Endothelial cell of umbilical vein (primary cell): ENCODE data around the gene COL6A3. TPM values are rescaled to one million over a fixed set of nuclear protein-coding genes. Genes with fewer than 3 reads are reported as not detected.

Experiments
- BruUV-seq: library from RNA; stranded (reverse); fragments of 400-500 nt; replicated peaks from 2 replicates; lab custom pipeline; 2021; lab: Mats Ljungman, UMichigan
- CTCF ChIA-PET: fragments of 300-600, 350-600 bp; sonication (Branson Sonifier 250); formaldehyde crosslinking; loops from one replicate; lab custom pipeline; 2021; ENCODE audit warnings: antibody characterized with exemption, inconsistent platforms; lab: Charles Lee
- POLR2A ChIA-PET: fragments of 300-600, 350-600 bp; sonication (Branson Sonifier 250); formaldehyde crosslinking; loops from one replicate; lab custom pipeline; 2021; ENCODE audit warnings: antibody characterized with exemption, inconsistent platforms; lab: Charles Lee
- DNase-seq: peaks from one replicate; pipeline ENCODE4 v3.0.0-alpha.2; 2011; ENCODE audit warnings: low read depth, low spot score
- FAIRE-seq: peaks from 2 replicates; lab custom pipeline; 2011; peaks lifted over from hg19 to GRCh38; lab: Jason Lieb, UNC
- H2AFZ ChIP-seq: 2 replicates; pipeline ENCODE4 v1.6.0; 2012; ENCODE audit warnings: low read depth, low read length, control low read depth, inconsistent platforms
- H3K27ac ChIP-seq: 2 replicates; pipeline ENCODE4 v1.5.1; 2011; ENCODE audit warnings: low read depth, mild to moderate bottlenecking, control low read depth, low read length, moderate library complexity; ENCODE audit not compliant: insufficient read depth
- H3K27me3 ChIP-seq, 2 experiments: 2 replicates each; pipeline versions ENCODE4 v1.6.0 to v1.6.1; 2011; ENCODE audit warnings: low read length in 2 of 2, mixed read lengths in 1 of 2; ENCODE audit not compliant: control insufficient read depth in 2 of 2, insufficient read depth in 2 of 2
- H3K36me3 ChIP-seq, 2 experiments: 2 replicates in 1 of 2; 3 replicates in 1 of 2; pipeline ENCODE4 v1.5.1; 2011; ENCODE audit warnings: low read length in 2 of 2, mild to moderate bottlenecking in 1 of 2, moderate library complexity in 1 of 2; ENCODE audit not compliant: control insufficient read depth in 2 of 2, insufficient read depth in 2 of 2; ENCODE audit errors: extremely low read depth in 1 of 2
- H3K4me1 ChIP-seq: 3 replicates; pipeline ENCODE4 v1.5.1; 2011; ENCODE audit warnings: mild to moderate bottlenecking, low read length; ENCODE audit not compliant: control insufficient read depth, insufficient read depth; ENCODE audit errors: extremely low read depth
- H3K4me2 ChIP-seq: 2 replicates; pipeline ENCODE4 v1.6.1; 2011; ENCODE audit warnings: low read length, control low read depth, mixed read lengths; ENCODE audit not compliant: insufficient read depth
- H3K4me3 ChIP-seq, 3 experiments: fragments of 200-600 bp in 1 of 3; sonication (generic), shearing (Covaris generic) in 1 of 3; replicated peaks in 1 of 3; 2 replicates each; pipeline ENCODE4 v1.5.1; 2011 to 2016; ENCODE audit warnings: control low read depth in 3 of 3, low read length in 3 of 3, mild to moderate bottlenecking in 2 of 3, inconsistent platforms in 1 of 3, low read depth in 1 of 3, moderate library complexity in 1 of 3; ENCODE audit not compliant: insufficient read depth in 1 of 3
- H3K79me2 ChIP-seq: 2 replicates; pipeline ENCODE4 v1.6.0; 2012; ENCODE audit warnings: low read length, inconsistent platforms; ENCODE audit not compliant: control insufficient read depth, insufficient read depth
- H3K9ac ChIP-seq: replicated peaks from 2 replicates; pipeline ENCODE3; 2011; ENCODE audit warnings: low read length, control low read depth; ENCODE audit not compliant: insufficient read depth; ENCODE audit errors: extremely low read depth
- H3K9me1 ChIP-seq: replicated peaks from 3 replicates; pipeline ENCODE4 v1.6.0; 2011; ENCODE audit warnings: mild to moderate bottlenecking, low read length; ENCODE audit not compliant: control insufficient read depth, insufficient read depth; ENCODE audit errors: extremely low read depth
- H3K9me3 ChIP-seq: replicated peaks from 2 replicates; pipeline ENCODE4 v1.5.1; 2012; ENCODE audit warnings: low read length, inconsistent platforms; ENCODE audit not compliant: control insufficient read depth, insufficient read depth
- H4K20me1 ChIP-seq: replicated peaks from 2 replicates; pipeline ENCODE3; 2011; ENCODE audit warnings: mild to moderate bottlenecking, low read length; ENCODE audit not compliant: control insufficient read depth, insufficient read depth; ENCODE audit errors: extremely low read depth
- CTCF ChIP-seq, 2 donors: IDR thresholded peaks; 1 replicate in 1 of 2; 2 replicates in 1 of 2; pipeline ENCODE4 v1.5.1; 2011; ENCODE audit warnings: low read length in 2 of 2, mild to moderate bottlenecking in 2 of 2, moderate library complexity in 2 of 2, control low read depth in 1 of 2, inconsistent platforms in 1 of 2, low read depth in 1 of 2; ENCODE audit not compliant: insufficient read depth in 1 of 2; ENCODE audit errors: extremely low read depth in 1 of 2
- EZH2 ChIP-seq: IDR thresholded peaks from 2 replicates; pipeline ENCODE4 v1.6.1; 2012; ENCODE audit warnings: borderline replicate concordance, low read depth, mild to moderate bottlenecking, moderate library complexity, low read length, inconsistent platforms; ENCODE audit not compliant: severe bottlenecking
- FOS ChIP-seq: IDR thresholded peaks from 2 replicates; pipeline ENCODE4 v1.6.1; 2011; ENCODE audit warnings: mild to moderate bottlenecking, low read length, moderate library complexity, borderline replicate concordance; ENCODE audit not compliant: insufficient read depth
- GATA2 ChIP-seq: IDR thresholded peaks from 2 replicates; pipeline ENCODE4 v1.7.0; 2011; ENCODE audit warnings: low read depth, mild to moderate bottlenecking, moderate library complexity, mixed read lengths, low read length; ENCODE audit not compliant: insufficient read length, insufficient read depth
- JUN ChIP-seq: IDR thresholded peaks from 2 replicates; pipeline ENCODE4 v1.6.1; 2011; ENCODE audit warnings: borderline replicate concordance, low read depth; ENCODE audit not compliant: insufficient read length, insufficient read depth
- MAX ChIP-seq: IDR thresholded peaks from 2 replicates; pipeline ENCODE4 v1.6.1; 2011; ENCODE audit not compliant: insufficient read depth, insufficient read length
- MYC ChIP-seq: IDR thresholded peaks from one replicate; pipeline ENCODE4 v1.6.1; 2011; ENCODE audit warnings: mild to moderate bottlenecking, low read depth, low read length
- POLR2A ChIP-seq: IDR thresholded peaks from 2 replicates; pipeline ENCODE4 v1.6.1; 2012; ENCODE audit warnings: low read depth, mild to moderate bottlenecking, control low read depth, low read length
- POLR2AphosphoS5 ChIP-seq: IDR thresholded peaks from 2 replicates; pipeline ENCODE4 v1.6.1; 2012; ENCODE audit warnings: low read depth, mild to moderate bottlenecking, control low read depth, low read length, moderate library complexity; ENCODE audit not compliant: insufficient read depth
- dilution Hi-C: fragments of 300-500 bp; cut with MboI; formaldehyde crosslinking; loops from one replicate; pipeline ENCODE4 v1.15.0; 2019; ENCODE audit warnings: low sequenced_read_pairs; ENCODE audit not compliant: extremely low pct_ligation_motif_present
- intact Hi-C: fragments of 100-400 bp; cut with micrococcal nuclease; formaldehyde crosslinking; loops from one replicate; pipeline ENCODE4 v1.10.0; 2022
- polyA plus RNA-seq, 4 experiments: library from polyadenylated mRNA; depleted of rRNA in 3 of 4; stranded (reverse) in 3 of 4; unstranded in 1 of 4; fragments of >200 nt; gene quantifications; 2 replicates each; pipeline versions ENCODE4 v1.2.1 to v1.2.3, GENCODE V29; 2011 to 2012; ENCODE audit warnings: missing spikeins in 1 of 4
- total RNA-seq: library from RNA; stranded (reverse); gene quantifications from 2 replicates; pipeline ENCODE4 v1.2.3, GENCODE V29; 2021

Gene COL6A3
- total and polyA plus RNA-seq, 2 donors (not counting 3 experiments of a cell fraction or from before 2014, with no cell fraction given) = 0.03 TPM; not detected in 1

- no peaks in the 10 kb centered on the region for H3K9me3 ChIP-seq
- H3K4me3 ChIP-seq = no peak overlapping the region
- peaks cover 8% of the 10 kb centered on the region for H3K4me1 ChIP-seq
- CTCF ChIA-PET = interaction anchor here (1.3 to 2.6 kb wide), 4 partner anchors 12 to 138 kb away, joined by 4 to 15 read pairs (median 6); no protein-coding TSS in a partner anchor
- peaks cover 8 to 11% of the 10 kb centered on the region in 2 experiments for H3K27me3 ChIP-seq
- H3K36me3 ChIP-seq = no peaks in the 10 kb centered on the region
- no peak overlapping the region for H3K4me2 ChIP-seq
- no peak overlapping the region for H2AFZ ChIP-seq
- DNase-seq (no peak), FAIRE-seq (no peak)
- no TSS peak for BruUV-seq
- TF ChIP-seq POLR2AphosphoS5 (no peak), JUN (no peak), GATA2 (no peak), POLR2A (no peak), MAX (no peak), EZH2 (no peak), FOS (no peak), CTCF (IDR thresholded peaks at IDR 0.05; ENCODE audit: extremely low read depth in 1 of 2, insufficient read depth in 1 of 2, low read depth in 1 of 2, low read length in 2 of 2) (no peak), MYC (no peak)
- dilution Hi-C loops = no loop called here
- H3K9me1 ChIP-seq = no peaks in the 10 kb centered on the region
- H3K79me2 ChIP-seq = no peaks in the 10 kb centered on the region
- POLR2A ChIA-PET = no interaction called here
- H4K20me1 ChIP-seq = no peaks in the 10 kb centered on the region
- H3K9ac ChIP-seq = no peak overlapping the region
- intact Hi-C loops = no loop called here
- no peak overlapping the region for H3K27ac ChIP-seq
Observed at GRCh38 chr2:237433920-237434676, 20.1 kb upstream of the COL6A3 start.
